ENCODE data around the gene LINGO1. TPM values are rescaled to one million over a fixed set of nuclear protein-coding genes. Genes with fewer than 3 reads are reported as not detected.
A peak's percentile ranks its signal among the peaks of the same experiment; 100 is the strongest.

Gene LINGO1
- total RNA-seq, 4 donors from 2014 or later, result 0.09 to 1.2 (median 0.38) TPM; not detected in 1

DNA sequence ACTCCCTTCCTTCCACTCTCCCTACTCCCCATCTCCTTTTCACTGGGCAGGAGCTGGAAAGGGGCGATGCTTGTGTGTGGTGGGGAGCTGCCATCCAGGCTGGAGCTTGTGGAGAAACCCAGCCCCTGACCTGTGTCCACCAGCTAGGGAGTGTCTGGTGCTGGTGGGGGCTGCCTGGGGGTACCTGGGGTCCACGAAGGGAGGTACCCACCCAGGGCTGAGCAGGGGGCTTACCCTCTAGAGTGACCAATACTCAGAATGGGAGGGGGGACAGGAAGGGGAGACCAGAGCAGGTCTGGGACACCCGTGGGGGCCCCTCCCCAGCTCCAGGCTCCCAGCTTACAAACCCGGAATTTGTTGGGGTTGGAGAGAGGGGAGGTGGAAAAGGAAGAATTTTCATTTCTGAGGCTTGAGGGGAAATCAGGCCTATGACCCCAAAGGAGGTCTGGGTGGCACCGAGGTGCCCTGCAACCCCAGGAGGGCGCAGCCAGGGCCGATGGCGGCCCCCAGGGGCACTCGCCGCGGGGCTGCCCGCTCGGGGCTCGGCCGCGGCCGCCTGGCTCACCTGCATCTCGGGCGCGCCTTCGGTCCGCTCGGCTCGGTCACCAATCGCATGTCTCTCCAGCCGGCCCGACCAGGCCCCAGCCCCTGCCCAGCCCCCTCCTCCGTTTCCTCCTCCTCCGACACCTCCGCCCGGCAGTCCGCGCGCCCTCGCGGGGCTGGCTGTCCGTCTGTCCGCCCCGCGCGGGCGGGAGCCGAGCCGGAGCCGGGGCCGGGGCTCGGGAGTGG is 773 bp downstream of the LINGO1 start:
- whole genome bisulfite sequencing, 2 donors, result 0 to 18% methylated on average over 8 to 10 of the region's 47 CpGs
- Histone ChIP-seq H3K4me3 (peak overlapping the region in 3 of 4 donors; percentile 18 to 64 (median 52)), H3K36me3 (no peaks in the 10 kb centered on the region), H3K4me1 (peaks cover 12 to 39% (median 20%) of the 10 kb centered on the region in 3 donors), H3K9me3 (no peaks in the 10 kb centered on the region), H3K27ac (peak overlapping the region in 2 of 4 donors; percentile 21 to 25), H3K27me3 (peaks cover 8 to 80% (median 17%) of the 10 kb centered on the region in 4 donors)
- DNase-seq, result no peak
- intact Hi-C loops (cut with DNase I), result no loop called here
- TF ChIP-seq POLR2A (IDR thresholded peaks at IDR 0.05) (no peak), CTCF (IDR thresholded peaks at IDR 0.05) (no peak)

DNA sequence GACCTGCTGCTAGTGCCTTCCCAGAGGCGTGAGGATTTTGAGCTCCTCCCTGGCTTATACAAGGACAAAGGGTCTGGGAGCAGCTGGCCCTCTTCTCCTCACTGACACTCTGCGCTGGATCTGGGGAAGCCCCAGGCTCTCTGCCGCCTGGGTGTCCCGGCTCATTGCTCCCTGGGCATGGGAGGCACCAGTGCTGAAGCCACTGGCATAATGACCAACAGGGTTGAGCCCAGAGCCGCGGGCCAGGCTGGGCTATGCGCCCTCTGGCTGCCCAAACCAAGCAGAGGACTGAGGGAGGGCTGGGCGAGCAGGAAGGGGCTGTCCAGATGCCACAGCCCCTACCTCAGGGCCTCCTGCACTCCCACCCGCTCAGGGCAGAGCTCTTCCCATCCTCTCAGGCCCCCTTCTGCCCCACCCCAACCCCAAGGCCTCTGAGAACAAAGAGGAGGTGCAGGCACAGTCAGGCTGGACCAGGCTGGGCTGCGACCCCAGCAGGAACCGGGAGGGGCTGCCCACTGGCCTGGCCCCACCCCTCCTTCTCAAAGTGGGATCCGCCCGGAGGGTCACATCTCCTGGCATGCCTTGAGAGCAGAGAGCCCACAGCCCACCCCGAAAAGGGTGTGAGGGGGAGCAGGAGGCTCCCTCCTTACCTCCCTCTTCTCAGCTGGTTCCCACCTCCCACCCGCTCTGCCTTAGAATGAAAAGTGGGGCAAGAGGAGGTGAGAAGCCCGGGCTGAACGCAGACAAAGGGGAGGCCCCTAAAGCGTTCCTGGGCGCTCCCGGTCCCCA is 1.6 kb downstream of the LINGO1 start:
- no peaks in the 10 kb centered on the region for H3K9me3 ChIP-seq
- H3K4me3 ChIP-seq, result peak overlapping the region in 3 of 4 donors; percentile 18 to 64 (median 52)
- intact Hi-C loops (cut with DNase I), result no loop called here
- WGBS, 2 donors, result 5 to 16% methylated on average over 5 to 6 of the region's 20 CpGs
- H3K4me1 ChIP-seq, result peaks cover 12 to 39% (median 20%) of the 10 kb centered on the region in 3 donors
- peaks cover 8 to 75% (median 17%) of the 10 kb centered on the region in 4 donors for H3K27me3 ChIP-seq
- no peaks in the 10 kb centered on the region for H3K36me3 ChIP-seq
- no peak for DNase-seq
- H3K27ac ChIP-seq, result no peak overlapping the region
- TF ChIP-seq CTCF (IDR thresholded peaks at IDR 0.05), result no peak
- TF ChIP-seq POLR2A (IDR thresholded peaks at IDR 0.05), result no peak

DNA sequence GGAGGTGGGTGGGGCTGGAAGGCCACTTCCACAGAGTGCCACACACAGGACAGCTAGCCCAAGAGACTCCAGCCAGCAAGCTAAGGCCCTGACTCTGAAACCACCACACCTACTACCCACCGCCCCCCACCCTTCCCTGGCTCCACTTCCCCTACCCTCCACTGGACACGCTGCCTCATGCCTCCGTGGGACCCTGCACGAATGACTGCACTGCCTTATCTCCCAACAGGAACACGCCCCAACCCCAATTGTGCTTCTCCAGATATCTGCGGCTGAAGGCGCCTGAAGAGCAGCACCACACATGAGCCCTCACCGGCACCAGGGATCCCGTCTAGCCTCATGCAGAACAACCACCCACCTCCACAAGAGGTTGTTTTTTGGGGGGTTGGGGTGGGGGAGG is 2.7 kb downstream of the LINGO1 start:
- H3K9me3 ChIP-seq, result no peaks in the 10 kb centered on the region
- TF ChIP-seq POLR2A (IDR thresholded peaks at IDR 0.05), result no peak
- TF ChIP-seq CTCF (IDR thresholded peaks at IDR 0.05), result no peak
- no peaks in the 10 kb centered on the region for H3K36me3 ChIP-seq
- intact Hi-C loops (cut with DNase I), result no loop called here
- DNase-seq, result no peak
- H3K4me3 ChIP-seq, result no peak overlapping the region
- 51 to 92% methylated on average over 4 to 8 of the region's 9 CpGs for WGBS, 2 donors
- peaks cover 8 to 64% (median 17%) of the 10 kb centered on the region in 4 donors for H3K27me3 ChIP-seq
- no peak overlapping the region for H3K27ac ChIP-seq
- peaks cover 12 to 38% (median 20%) of the 10 kb centered on the region in 3 donors for H3K4me1 ChIP-seq

DNA sequence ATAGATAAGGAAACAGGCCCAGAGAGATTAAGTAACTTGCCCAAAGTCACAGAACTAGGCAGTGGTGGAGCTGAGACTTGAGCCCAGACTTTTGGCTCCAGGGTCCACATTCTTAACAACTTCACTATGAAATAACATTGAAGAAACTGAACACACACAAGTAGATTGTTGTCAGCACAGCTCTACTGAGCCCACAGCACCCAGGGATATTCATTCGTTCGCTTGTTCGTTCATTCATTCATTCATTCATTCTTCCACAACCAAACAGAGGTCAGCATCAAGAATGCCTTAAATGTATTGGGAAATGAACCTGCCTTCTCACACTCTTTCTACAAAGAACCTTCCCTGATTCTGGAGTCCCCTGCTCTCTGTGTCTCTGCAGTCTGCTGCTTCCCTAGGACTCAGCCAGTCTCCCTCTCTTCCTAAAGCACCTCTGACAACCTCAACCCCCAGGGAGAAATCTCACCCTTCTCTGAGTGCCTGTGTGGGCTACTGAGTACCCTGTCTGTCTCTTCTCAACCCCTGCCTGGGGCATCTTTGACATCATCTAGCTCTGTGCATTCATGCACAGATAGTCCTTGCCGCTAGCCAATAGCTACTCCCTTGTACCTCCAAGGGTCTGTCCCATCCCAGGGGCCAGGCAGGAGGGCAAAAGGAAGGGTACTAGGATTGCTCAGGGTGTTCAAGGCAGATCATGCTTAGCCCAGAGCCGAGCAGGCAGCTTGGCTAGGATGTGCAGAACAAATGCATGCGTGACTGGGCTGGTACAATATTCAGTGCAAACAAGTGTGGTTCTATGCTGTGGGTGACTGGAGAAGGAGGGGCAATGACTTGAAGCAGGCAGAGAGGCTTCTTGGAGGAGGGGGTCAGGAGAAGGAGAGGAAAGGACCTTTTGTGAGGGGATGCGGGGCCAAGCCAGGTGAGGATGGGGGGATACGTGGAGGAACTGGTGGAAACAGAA is 3.4 kb downstream of the LINGO1 start:
- no peak overlapping the region for H3K4me3 ChIP-seq
- no peaks in the 10 kb centered on the region for H3K9me3 ChIP-seq
- H3K27ac ChIP-seq, result no peak overlapping the region
- no peak for DNase-seq
- intact Hi-C loops (cut with DNase I), result no loop called here
- WGBS, 2 donors, result 72 to 79% methylated on average over 8 of the region's 8 CpGs
- no peaks in the 10 kb centered on the region for H3K36me3 ChIP-seq
- H3K4me1 ChIP-seq, result peaks cover 9 to 31% (median 15%) of the 10 kb centered on the region in 3 donors
- TF ChIP-seq POLR2A (IDR thresholded peaks at IDR 0.05) (no peak), CTCF (IDR thresholded peaks at IDR 0.05) (no peak)
- H3K27me3 ChIP-seq, result peaks cover 8 to 57% (median 15%) of the 10 kb centered on the region in 4 donors
